Thymus (tissue), 11 donors: ENCODE results near the gene GANC. TPM values are rescaled to one million over a fixed set of nuclear protein-coding genes. Genes with fewer than 3 reads are reported as not detected.
"Not testable (repeated sequence)": the region's sequence is repeated elsewhere in the genome, so short reads cannot be mapped to it uniquely, and the experiment has no call there.

Experiments used
- DNase-seq, 9 donors: peaks; one replicate each; pipeline ENCODE4 v3.0.0-alpha.2; 2013; ENCODE audit warnings: low spot score in 9 of 9, low read depth in 6 of 9, missing footprints in 1 of 9
- H3K27ac ChIP-seq, 2 donors: one replicate each; pipeline ENCODE4 v1.5.1; 2013; ENCODE audit warnings: control low read depth in 1 of 2, low read depth in 1 of 2, low read length in 1 of 2, mild to moderate bottlenecking in 1 of 2, moderate library complexity in 1 of 2
- H3K27me3 ChIP-seq, 2 donors: one replicate each; pipeline ENCODE4 v1.5.1; 2013; ENCODE audit warnings: low read length in 1 of 2; ENCODE audit not compliant: control insufficient read depth in 2 of 2, insufficient read depth in 1 of 2
- H3K36me3 ChIP-seq, 2 donors: one replicate each; pipeline ENCODE4 v1.5.1; 2013; ENCODE audit warnings: low read length in 1 of 2, mild to moderate bottlenecking in 1 of 2, moderate library complexity in 1 of 2; ENCODE audit not compliant: control insufficient read depth in 2 of 2, insufficient read depth in 2 of 2
- H3K4me1 ChIP-seq, 2 donors: one replicate each; pipeline ENCODE4 v1.5.1; 2013; ENCODE audit warnings: low read length in 2 of 2; ENCODE audit not compliant: control insufficient read depth in 2 of 2, insufficient read depth in 2 of 2
- H3K4me3 ChIP-seq, 2 donors: one replicate each; pipeline ENCODE4 v1.5.1; 2013; ENCODE audit warnings: low read length in 2 of 2, control low read depth in 1 of 2, mild to moderate bottlenecking in 1 of 2
- H3K9me3 ChIP-seq, 2 donors: one replicate each; pipeline ENCODE4 v1.5.1; 2013; ENCODE audit warnings: low read length in 1 of 2, mild to moderate bottlenecking in 1 of 2; ENCODE audit not compliant: control insufficient read depth in 2 of 2, insufficient read depth in 1 of 2
- WGBS: extraction: QIAGEN DNeasy Blood & Tissue Kit; methylation state at CpG from one replicate; pipeline ENCODE4 v1.1.7; 2013; 5-methylcytosine and 5-hydroxymethylcytosine counted together
- polyA plus RNA-seq: library from polyadenylated mRNA; stranded (reverse); fragments of 200-250 nt; gene quantifications from one replicate; pipeline ENCODE4 v1.2.3, GENCODE V29; 2013
- total RNA-seq: library from RNA; stranded (reverse); fragments of 120-200 nt; gene quantifications from one replicate; pipeline ENCODE4 v1.2.4, GENCODE V29; 2013
- donor health status: healthy.

The GANC gene
- total and polyA plus RNA-seq, 2 donors = 12.7 to 13.6 TPM

DNA sequence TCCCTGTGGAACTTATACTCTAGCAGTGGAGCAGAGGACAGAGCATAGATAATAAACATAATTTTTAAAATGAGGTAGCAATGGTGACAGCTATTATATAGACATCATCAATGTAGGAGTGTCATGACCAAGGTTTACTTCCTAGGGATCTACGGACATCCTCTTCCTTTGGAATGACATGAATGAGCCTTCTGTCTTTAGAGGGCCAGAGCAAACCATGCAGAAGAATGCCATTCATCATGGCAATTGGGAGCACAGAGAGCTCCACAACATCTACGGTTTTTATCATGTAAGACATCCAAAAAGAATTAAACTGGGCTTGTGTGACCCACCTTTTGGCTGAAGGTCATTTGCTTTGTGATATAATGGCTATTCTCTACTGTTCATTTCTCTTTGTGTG, 56.2 kb downstream of the GANC start:
- Histone ChIP-seq H3K27ac (no peak overlapping the region), H3K27me3 (no peaks in the 10 kb centered on the region), H3K4me3 (no peak overlapping the region), H3K9me3 (no peaks in the 10 kb centered on the region), H3K4me1 (no peaks in the 10 kb centered on the region), H3K36me3 (peaks cover 0 to 3% of the 10 kb centered on the region in 2 donors)
- 95% methylated on average over 2 of the region's 2 CpGs for WGBS
- no peak for DNase-seq

DNA sequence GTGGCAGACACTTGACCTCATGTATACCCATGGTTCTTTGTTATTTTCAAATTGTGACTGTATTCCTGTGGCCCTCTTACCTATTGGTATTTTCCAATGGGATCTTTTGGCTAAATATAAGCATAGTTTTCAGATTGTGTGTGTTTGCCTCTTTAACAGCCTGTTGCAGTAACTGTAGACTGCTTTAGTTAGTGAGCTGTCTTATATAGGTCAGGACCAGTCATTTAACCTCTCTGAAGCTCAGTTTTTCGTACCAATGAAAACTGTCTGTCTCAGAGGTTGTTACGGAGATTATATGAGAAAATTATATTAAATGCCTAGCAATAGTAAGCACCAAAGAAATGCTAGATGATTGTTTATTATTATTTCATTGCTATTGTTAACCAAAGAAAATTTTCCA, 57.0 kb downstream of the GANC start:
- Histone ChIP-seq H3K27me3 (no peaks in the 10 kb centered on the region), H3K9me3 (peaks cover 0 to 1% of the 10 kb centered on the region in 2 donors), H3K4me1 (no peaks in the 10 kb centered on the region), H3K36me3 (peaks cover 0 to 4% of the 10 kb centered on the region in 2 donors), H3K27ac (no peak overlapping the region), H3K4me3 (no peak overlapping the region)
- DNase-seq = no peak
- 98% methylated on average over 2 of the region's 2 CpGs for WGBS

DNA sequence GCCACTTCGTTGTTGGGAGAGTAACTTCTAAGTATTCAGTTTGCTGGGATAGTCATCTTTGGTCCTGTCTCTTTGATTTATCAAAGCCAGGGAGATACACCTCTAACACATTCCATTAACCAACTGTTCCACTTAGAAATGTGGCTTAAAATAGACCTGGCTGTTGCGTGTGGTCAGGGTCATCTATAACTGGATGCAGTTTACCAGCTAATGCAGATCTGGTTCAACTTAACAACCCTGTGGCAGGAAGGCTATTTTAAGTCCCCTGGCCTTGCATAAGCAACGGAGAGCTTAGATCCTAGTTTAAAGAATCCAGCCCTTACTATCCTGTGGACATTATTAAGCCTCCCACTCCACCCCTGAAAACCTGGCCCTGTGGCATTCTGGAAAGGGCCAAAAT, 58.2 kb downstream of the GANC start:
- H3K27ac ChIP-seq = no peak overlapping the region
- peaks cover 0 to 5% of the 10 kb centered on the region in 2 donors for H3K36me3 ChIP-seq
- no peaks in the 10 kb centered on the region for H3K4me1 ChIP-seq
- no peak overlapping the region for H3K4me3 ChIP-seq
- no peak for DNase-seq
- H3K9me3 ChIP-seq = peaks cover 0 to 1% of the 10 kb centered on the region in 2 donors
- H3K27me3 ChIP-seq = no peaks in the 10 kb centered on the region
- WGBS = 95% methylated on average over 3 of the region's 3 CpGs

DNA sequence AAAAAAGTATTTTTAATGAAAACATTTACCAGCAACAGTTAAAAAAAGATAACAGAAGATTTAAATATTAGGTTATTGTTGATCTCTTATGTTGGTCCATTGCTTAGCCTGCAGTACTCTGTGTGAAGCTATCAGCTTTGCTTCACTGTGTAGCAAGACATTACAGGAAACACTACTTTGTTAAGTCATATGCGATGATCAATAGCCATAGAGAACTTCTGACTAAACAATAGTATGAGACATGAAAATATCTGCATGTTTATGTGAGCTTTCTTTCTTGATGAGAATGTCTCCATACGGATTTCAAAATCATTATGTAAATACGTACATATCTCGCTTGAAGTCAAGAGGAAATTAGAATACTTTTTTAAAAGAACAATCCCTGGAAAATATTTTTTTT, 59.3 kb downstream of the GANC start:
- no peaks in the 10 kb centered on the region for H3K27me3 ChIP-seq
- H3K27ac ChIP-seq = no peak overlapping the region
- no peak for DNase-seq
- WGBS = 98% methylated on average over 4 of the region's 4 CpGs
- peaks cover 0 to 1% of the 10 kb centered on the region in 2 donors for H3K9me3 ChIP-seq
- no peaks in the 10 kb centered on the region for H3K4me1 ChIP-seq
- H3K36me3 ChIP-seq = peaks cover 0 to 3% of the 10 kb centered on the region in 2 donors
- no peak overlapping the region for H3K4me3 ChIP-seq

DNA sequence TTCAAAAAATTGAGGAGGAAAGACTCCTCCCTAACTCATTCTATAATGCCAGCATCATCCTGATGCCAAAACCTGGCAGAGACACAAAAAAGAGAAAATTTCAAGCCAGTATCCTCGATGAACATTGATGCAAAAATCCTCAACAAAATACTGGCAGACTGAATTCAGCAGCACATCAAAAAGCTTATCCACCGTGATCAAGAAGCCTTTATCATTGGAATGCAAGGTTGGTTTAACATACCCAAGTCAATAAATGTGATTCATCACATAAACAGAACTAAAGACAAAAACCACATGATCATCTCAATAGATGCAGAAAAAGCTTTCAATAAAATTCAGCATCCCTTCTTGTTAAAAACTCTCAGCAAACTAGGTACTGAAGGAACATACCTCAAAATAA, 62.1 kb downstream of the GANC start:
- no peak overlapping the region for H3K4me3 ChIP-seq
- DNase-seq = no peak
- 97% methylated on average over 2 of the region's 2 CpGs for WGBS
- peaks cover 0 to 1% of the 10 kb centered on the region in 2 donors for H3K9me3 ChIP-seq
- no peak overlapping the region for H3K27ac ChIP-seq
- H3K36me3 ChIP-seq = peaks cover 0 to 3% of the 10 kb centered on the region in 2 donors
- H3K27me3 ChIP-seq = no peaks in the 10 kb centered on the region
- H3K4me1 ChIP-seq = no peaks in the 10 kb centered on the region

DNA sequence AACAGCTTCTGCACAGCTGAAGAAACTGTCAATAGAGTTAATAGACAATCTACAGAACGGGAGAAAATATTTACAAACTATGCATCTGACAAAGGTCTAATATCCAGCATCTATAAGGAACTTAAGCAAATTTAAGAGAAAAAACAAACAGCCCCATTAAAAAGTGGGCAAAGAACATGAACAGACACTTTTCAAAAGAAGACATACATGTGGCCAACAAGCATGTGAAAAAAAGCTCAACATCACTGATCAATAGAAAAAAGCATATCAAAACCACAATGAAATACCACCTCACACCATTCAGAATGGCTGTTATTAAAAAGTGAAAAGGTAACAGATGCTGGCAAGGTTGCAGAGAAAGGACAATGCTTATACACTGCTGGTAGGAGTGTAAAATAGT, 63.6 kb downstream of the GANC start:
- H3K9me3 ChIP-seq, H3K4me3 ChIP-seq, H3K4me1 ChIP-seq, H3K36me3 ChIP-seq, H3K27ac ChIP-seq, H3K27me3 ChIP-seq, DNase-seq: not testable (repeated sequence)
- WGBS = 99% methylated on average over 1 of the region's 1 CpG

DNA sequence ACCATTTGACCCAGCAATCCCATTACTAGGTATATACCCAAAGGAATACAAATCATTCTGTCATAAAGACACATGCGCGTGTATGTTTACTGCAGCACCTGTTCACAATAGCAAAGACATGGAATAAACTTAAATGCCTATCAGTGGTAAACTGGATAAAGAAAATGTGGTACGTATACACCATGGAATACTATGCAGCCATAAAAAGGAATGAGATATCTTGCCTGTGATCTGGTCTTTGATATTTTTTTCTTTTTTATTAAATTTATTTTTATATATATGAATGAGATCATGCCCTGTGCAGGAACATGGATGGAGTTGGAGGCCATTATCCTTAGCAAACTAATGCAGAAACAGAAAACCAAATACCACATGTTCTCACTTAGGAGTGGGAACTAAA, 64.1 kb downstream of the GANC start:
- not testable (repeated sequence) for H3K9me3 ChIP-seq, H3K4me1 ChIP-seq, H3K4me3 ChIP-seq, H3K36me3 ChIP-seq, H3K27ac ChIP-seq, DNase-seq, H3K27me3 ChIP-seq
- WGBS = 99% methylated on average over 3 of the region's 3 CpGs

DNA sequence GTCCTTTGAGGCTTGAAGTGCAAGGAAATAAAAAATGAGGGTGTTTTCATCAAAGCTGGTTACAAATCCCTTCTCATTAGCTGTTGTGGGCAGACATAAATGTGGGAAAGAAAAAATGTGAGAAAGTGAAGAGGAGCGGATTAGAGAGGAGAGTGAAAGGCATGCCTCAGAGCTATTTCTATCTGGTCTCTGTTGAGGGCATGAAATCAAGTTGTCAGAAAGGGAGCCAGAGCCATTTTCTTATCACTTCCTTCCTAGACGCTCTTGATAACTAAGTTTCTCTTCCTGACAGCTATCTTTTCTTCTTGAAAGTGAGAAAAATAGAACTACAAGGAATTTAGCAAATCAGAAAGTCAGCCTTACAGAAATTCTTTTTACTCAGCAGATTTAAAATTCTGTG, 65.5 kb downstream of the GANC start:
- H3K36me3 ChIP-seq = peaks cover 0 to 5% of the 10 kb centered on the region in 2 donors

DNA sequence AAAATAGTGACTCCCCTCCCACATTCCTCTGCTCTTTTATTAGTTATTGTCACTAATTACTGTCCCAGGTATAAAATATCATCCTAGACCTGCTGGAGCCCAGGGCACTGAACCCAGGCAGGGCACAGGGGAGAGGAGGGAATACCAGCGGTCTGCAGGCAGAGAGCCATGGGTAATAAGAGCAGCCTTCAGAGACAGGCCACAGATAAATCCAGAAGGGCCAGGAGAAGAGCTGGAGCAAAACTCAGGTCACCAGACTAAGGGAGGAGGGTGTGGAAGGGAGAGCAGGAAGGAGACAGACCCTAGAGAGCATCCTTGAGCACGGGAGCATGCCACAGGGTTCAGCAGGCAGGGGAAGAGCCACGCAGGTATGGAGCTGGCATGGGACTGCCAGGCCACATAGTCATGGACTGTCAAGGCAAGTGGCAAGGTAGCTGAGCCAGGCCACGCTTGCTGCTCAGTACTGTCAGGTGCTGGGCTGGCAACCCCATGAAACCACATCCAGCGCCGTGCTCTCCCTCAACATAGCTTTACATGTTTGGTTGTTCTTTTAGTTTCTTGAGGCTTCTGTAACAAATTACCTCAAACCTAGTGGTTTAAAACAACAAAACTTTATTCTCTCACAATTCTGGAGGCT, 70.7 kb downstream of the GANC start:
- Histone ChIP-seq H3K27ac (no peak overlapping the region), H3K9me3 (no peaks in the 10 kb centered on the region), H3K4me1 (no peaks in the 10 kb centered on the region), H3K36me3 (peaks cover 6 to 16% of the 10 kb centered on the region in 2 donors), H3K4me3 (no peak overlapping the region), H3K27me3 (no peaks in the 10 kb centered on the region)
- no peak for DNase-seq
- 98% methylated on average over 6 of the region's 6 CpGs for WGBS

More for the DNA sequence above, 65.5 kb downstream of the GANC start:
- no peaks in the 10 kb centered on the region for H3K4me1 ChIP-seq
- no peak for DNase-seq
- H3K27me3 ChIP-seq = no peaks in the 10 kb centered on the region
- peaks cover 0 to 1% of the 10 kb centered on the region in 2 donors for H3K9me3 ChIP-seq
- H3K27ac ChIP-seq = no peak overlapping the region
- 82% methylated on average over 2 of the region's 2 CpGs for WGBS
- no peak overlapping the region for H3K4me3 ChIP-seq
